GM12878 (cell line): ENCODE results near the gene CHST8. TPM values are rescaled to one million over a fixed set of nuclear protein-coding genes. Genes with fewer than 3 reads are reported as not detected.

ENCODE experiments used
- ATAC-seq: fragments of 200-7000 bp; cut with Tn5 transposase; 3 replicates; pipeline ENCODE4 v1.9.1; 2020; ENCODE audit warnings: mild to moderate bottlenecking, moderate library complexity
- BruUV-seq: library from RNA; stranded (reverse); fragments of 400-500 nt; replicated peaks from 2 replicates; lab custom pipeline; 2021; lab: Mats Ljungman, UMichigan
- CTCF ChIA-PET: fragments of 300-600 bp; sonication (Branson Sonifier 250); formaldehyde crosslinking; extraction: SDS; loops from one replicate; lab custom pipeline; 2021; ENCODE audit warnings: inconsistent platforms; lab: Yijun Ruan, JAX
- POLR2A ChIA-PET: fragments of 350-600 bp; formaldehyde crosslinking; extraction: SDS; loops from one replicate; lab custom pipeline; 2021; ENCODE audit warnings: inconsistent platforms; lab: Charles Lee
- RAD21 ChIA-PET: fragments of 300-600 bp; sonication (Branson Sonifier 250); formaldehyde crosslinking; loops from one replicate; lab custom pipeline; 2023; ENCODE audit warnings: antibody characterized with exemption; ENCODE audit not compliant: unreplicated experiment; lab: Charles Lee
- SMC1A ChIA-PET: fragments of 300-600 bp; sonication (Branson Sonifier 250); formaldehyde crosslinking; loops from one replicate; lab custom pipeline; 2023; ENCODE audit not compliant: unreplicated experiment, uncharacterized antibody; lab: Charles Lee
- DNase-seq: peaks from one replicate; pipeline ENCODE4 v3.0.0-alpha.2; 2011; ENCODE audit warnings: low read depth, low spot score
- FAIRE-seq: peaks from 3 replicates; lab custom pipeline; 2011; peaks lifted over from hg19 to GRCh38; lab: Jason Lieb, UNC
- H2AFZ ChIP-seq: 2 replicates; pipeline ENCODE4 v1.6.0; 2011; ENCODE audit warnings: low read depth, low read length, control low read depth; ENCODE audit not compliant: control insufficient read depth
- H3K27ac ChIP-seq: 2 replicates; pipeline ENCODE4 v1.5.1; 2011; ENCODE audit warnings: control low read depth; ENCODE audit not compliant: control insufficient read depth, insufficient read depth
- H3K27me3 ChIP-seq, 2 experiments: replicated peaks in 1 of 2; 2 replicates each; pipeline versions ENCODE4 v1.6.0 to v1.6.1; 2011; ENCODE audit warnings: low read length in 1 of 2; ENCODE audit not compliant: control insufficient read depth in 2 of 2, insufficient read depth in 2 of 2
- H3K36me3 ChIP-seq, 2 experiments: 2 replicates each; pipeline ENCODE4 v1.5.1; 2011; ENCODE audit warnings: low read length in 1 of 2; ENCODE audit not compliant: control insufficient read depth in 2 of 2, insufficient read depth in 2 of 2
- H3K4me1 ChIP-seq: 2 replicates; pipeline ENCODE4 v1.6.1; 2011; ENCODE audit warnings: mild to moderate bottlenecking, low read length, moderate library complexity, mixed read lengths; ENCODE audit not compliant: control insufficient read depth, insufficient read depth
- H3K4me2 ChIP-seq: 2 replicates; pipeline ENCODE4 v1.6.0; 2011; ENCODE audit warnings: control low read depth; ENCODE audit not compliant: control insufficient read depth, insufficient read depth
- H3K4me3 ChIP-seq: fragments of 200-600 bp; sonication (generic); 2 replicates; pipeline ENCODE4 v1.5.1; 2016
- H3K79me2 ChIP-seq: 2 replicates; pipeline ENCODE4 v1.6.0; 2011; ENCODE audit warnings: low read length; ENCODE audit not compliant: control insufficient read depth, insufficient read depth
- H3K9ac ChIP-seq: 2 replicates; pipeline ENCODE4 v1.8.0; 2011; ENCODE audit warnings: low read length, control low read depth, mixed read lengths; ENCODE audit not compliant: control insufficient read depth, insufficient read depth
- H3K9me3 ChIP-seq: replicated peaks from 3 replicates; pipeline ENCODE4 v1.5.1; 2011; ENCODE audit warnings: mild to moderate bottlenecking, low read length; ENCODE audit not compliant: control insufficient read depth, insufficient read depth
- H4K20me1 ChIP-seq: 2 replicates; pipeline ENCODE4 v1.6.0; 2011; ENCODE audit not compliant: control insufficient read depth, insufficient read depth
- EED ChIP-seq: sonication (generic); IDR thresholded peaks from 2 replicates; pipeline ENCODE4 v1.6.1; 2016; ENCODE audit warnings: antibody characterized with exemption, low read depth
- ESRRA ChIP-seq: IDR thresholded peaks from 2 replicates; pipeline ENCODE4 v1.6.1; 2012; ENCODE audit warnings: mild to moderate bottlenecking, low read length, improper control_type of control experiment
- ETV6 ChIP-seq, 2 experiments: fragments of 450-650 bp in 1 of 2; IDR thresholded peaks in 1 of 2; conservative IDR thresholded peaks in 1 of 2; 2 replicates each; pipeline ENCODE4 v1.6.1; 2014; ENCODE audit warnings: antibody characterized with exemption in 1 of 2, borderline replicate concordance in 1 of 2, low read depth in 1 of 2, mild to moderate bottlenecking in 1 of 2, moderate library complexity in 1 of 2
- FOXK2 ChIP-seq: fragments of 450-650 bp; IDR thresholded peaks from 2 replicates; pipeline ENCODE4 v1.6.1; 2017; ENCODE audit warnings: mild to moderate bottlenecking, moderate library complexity
- IRF3 ChIP-seq: fragments of 450-650 bp; IDR thresholded peaks from 2 replicates; pipeline ENCODE4 v1.6.1; 2014; ENCODE audit warnings: mild to moderate bottlenecking
- LARP7 ChIP-seq: fragments of 450-650 bp; IDR thresholded peaks from 2 replicates; pipeline ENCODE4 v1.6.1; 2017; ENCODE audit warnings: mild to moderate bottlenecking
- NBN ChIP-seq: fragments of 450-650 bp; IDR thresholded peaks from 2 replicates; pipeline ENCODE4 v1.6.1; 2016
- NFYB ChIP-seq: IDR thresholded peaks from 2 replicates; pipeline ENCODE4 v1.6.1; 2011; ENCODE audit warnings: low read depth, mild to moderate bottlenecking, low read length, improper control_type of control experiment, moderate library complexity; ENCODE audit not compliant: insufficient read depth
- PAX8 ChIP-seq: fragments of 450-650 bp; IDR thresholded peaks from 2 replicates; pipeline ENCODE4 v1.6.1; 2017; ENCODE audit warnings: mild to moderate bottlenecking, moderate library complexity
- POLR2AphosphoS2 ChIP-seq: IDR thresholded peaks from 2 replicates; pipeline ENCODE4 v1.6.1; 2011; ENCODE audit warnings: low read depth, mild to moderate bottlenecking, low read length, improper control_type of control experiment, moderate library complexity
- SKIL ChIP-seq: fragments of 450-650 bp; IDR thresholded peaks from 2 replicates; pipeline ENCODE4 v1.6.1; 2017; ENCODE audit warnings: mild to moderate bottlenecking, low read depth, inconsistent platforms; ENCODE audit not compliant: poor library complexity, severe bottlenecking
- SP1 ChIP-seq: IDR thresholded peaks from one replicate; pipeline ENCODE4 v1.6.1; 2011; ENCODE audit warnings: low read depth, low read length
- SPI1 ChIP-seq: IDR thresholded peaks from 2 replicates; pipeline ENCODE4 v1.6.1; 2011; ENCODE audit warnings: low read depth, mild to moderate bottlenecking, low read length, moderate library complexity, borderline replicate concordance; ENCODE audit not compliant: insufficient read depth
- SUZ12 ChIP-seq: fragments of 200-600 bp; sonication (generic); IDR thresholded peaks from one replicate; pipeline ENCODE4 v1.6.1; 2018; ENCODE audit warnings: antibody characterized with exemption, mild to moderate bottlenecking; ENCODE audit not compliant: unreplicated experiment
- TBL1XR1 ChIP-seq: IDR thresholded peaks from 2 replicates; pipeline ENCODE4 v1.6.1; 2012; ENCODE audit warnings: low read depth, low read length, improper control_type of control experiment
- YY1 ChIP-seq: IDR thresholded peaks from 2 replicates; pipeline ENCODE4 v1.6.1; 2011; ENCODE audit warnings: low read depth, mild to moderate bottlenecking, low read length
- ZNF24 ChIP-seq: fragments of 450-650 bp; IDR thresholded peaks from 2 replicates; pipeline ENCODE4 v1.6.1; 2017; ENCODE audit warnings: antibody characterized with exemption, mild to moderate bottlenecking
- WGBS: methylation state at CpG from one replicate; pipeline ENCODE4 v1.1.6; 2016; ENCODE audit warnings: low lambda C conversion rate; ENCODE audit not compliant: insufficient replicate concordance, insufficient coverage; ENCODE audit errors: missing lambda C conversion rate; 5-methylcytosine and 5-hydroxymethylcytosine counted together
- in situ Hi-C: fragments of 300-500 bp; cut with MboI; formaldehyde crosslinking; loops from 9 replicates; pipeline ENCODE4 v1.14.3; 2018; ENCODE audit warnings: mixed read lengths
- intact Hi-C: fragments of 100-400 bp; cut with micrococcal nuclease; formaldehyde crosslinking; loops from one replicate; pipeline ENCODE4 v1.14.2; 2022; ENCODE audit not compliant: unreplicated experiment
- polyA plus RNA-seq, 11 experiments: library from polyadenylated mRNA; depleted of rRNA in 4 of 11; unstranded in 6 of 11; stranded (reverse) in 5 of 11; fragments of >200 nt; fragmentation: Nextera tagmentation in 4 of 11; fragmentation: Illumina TruSeq in 1 of 11; extraction: Ambion mirVana in 4 of 11; extraction: Trizol in 1 of 11; gene quantifications; 1 replicate in 1 of 11; 2 replicates in 10 of 11; pipeline versions ENCODE4 v1.2.1 to v1.2.3, GENCODE V29; 2011 to 2016; ENCODE audit warnings: inconsistent platforms in 2 of 11, missing spikeins in 2 of 11, low read depth in 1 of 11
- total RNA-seq, 4 experiments: library from RNA; depleted of rRNA in 3 of 4; stranded (reverse); fragments of >200 nt in 3 of 4; fragmentation: Illumina TruSeq in 1 of 4; extraction: Trizol in 1 of 4; gene quantifications; 2 replicates each; pipeline versions ENCODE4 v1.2.1 to v1.2.3, GENCODE V29; 2013 to 2021
- TF ChIP-seq, protein P1 (sequence below), 3 experiments: IDR thresholded peaks in 2 of 3; conservative IDR thresholded peaks in 1 of 3; 2 replicates each; pipeline ENCODE4 v1.5.1; 2011; ENCODE audit warnings: low read depth in 3 of 3, low read length in 3 of 3, mild to moderate bottlenecking in 3 of 3, control low read depth in 2 of 3, moderate library complexity in 2 of 3, inconsistent platforms in 1 of 3, mixed read lengths in 1 of 3; ENCODE audit not compliant: control insufficient read depth in 2 of 3, insufficient read depth in 1 of 3; ENCODE audit errors: extremely low read depth in 1 of 3
- TF ChIP-seq, protein P2 (sequence below): IDR thresholded peaks from 2 replicates; pipeline ENCODE4 v1.6.1; 2012; ENCODE audit warnings: low read depth, low read length, improper control_type of control experiment

CHST8 gene
- total and polyA plus RNA-seq, 10 of the 15 experiments (the other 5 are each of a cell fraction or from before 2014, with no cell fraction given): 0.06 TPM; not detected in 9

DNA sequence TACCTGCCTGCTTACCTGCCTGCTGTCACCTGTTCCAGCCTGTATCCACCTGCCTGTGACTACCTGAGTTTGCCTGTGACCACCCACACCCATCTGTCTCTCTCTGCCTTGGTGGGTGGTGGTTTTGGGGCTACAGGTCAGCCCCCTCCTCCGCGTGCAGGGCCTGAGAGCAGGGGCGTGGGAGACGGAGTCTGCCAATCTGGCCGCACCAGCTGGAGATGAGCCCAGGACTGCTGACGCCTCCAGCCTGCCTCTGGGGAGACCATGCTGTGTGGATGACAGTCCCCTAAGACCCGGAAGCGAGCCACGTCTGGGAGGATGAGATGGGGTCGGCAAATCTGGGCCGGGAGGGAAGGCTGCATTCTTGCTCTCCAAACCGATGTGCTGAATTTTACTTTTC is 159.0 kb downstream of the CHST8 start:
- 52% methylated on average over 9 of the region's 12 CpGs for WGBS
- in situ Hi-C loops: loop anchor here (5.0 to 25.0 kb wide), 3 partner anchors 312 to 932 kb away; no protein-coding TSS in a partner anchor
- no peak overlapping the region for H3K4me3 ChIP-seq
- no peaks in the 10 kb centered on the region for H3K9me3 ChIP-seq
- POLR2A ChIA-PET: no interaction called here
- FAIRE-seq: no peak
- no peak overlapping the region for H3K27ac ChIP-seq
- TF ChIP-seq ETV6 (conservative IDR thresholded peaks at IDR 0.05 in 1 of 2, IDR thresholded peaks at IDR 0.05 in 1 of 2; ENCODE audit: borderline replicate concordance in 1 of 2, low read depth in 1 of 2) (no peak), EED (no peak), ZNF24 (no peak), FOXK2 (no peak), SKIL (no peak), ESRRA (no peak), YY1 (no peak), TBL1XR1 (no peak), PAX8 (no peak), NFYB (no peak), LARP7 (no peak), SPI1 (no peak), NBN (no peak), SUZ12 (no peak), POLR2AphosphoS2 (no peak), SP1 (no peak), IRF3 (no peak)
- TF ChIP-seq, protein P1, sequence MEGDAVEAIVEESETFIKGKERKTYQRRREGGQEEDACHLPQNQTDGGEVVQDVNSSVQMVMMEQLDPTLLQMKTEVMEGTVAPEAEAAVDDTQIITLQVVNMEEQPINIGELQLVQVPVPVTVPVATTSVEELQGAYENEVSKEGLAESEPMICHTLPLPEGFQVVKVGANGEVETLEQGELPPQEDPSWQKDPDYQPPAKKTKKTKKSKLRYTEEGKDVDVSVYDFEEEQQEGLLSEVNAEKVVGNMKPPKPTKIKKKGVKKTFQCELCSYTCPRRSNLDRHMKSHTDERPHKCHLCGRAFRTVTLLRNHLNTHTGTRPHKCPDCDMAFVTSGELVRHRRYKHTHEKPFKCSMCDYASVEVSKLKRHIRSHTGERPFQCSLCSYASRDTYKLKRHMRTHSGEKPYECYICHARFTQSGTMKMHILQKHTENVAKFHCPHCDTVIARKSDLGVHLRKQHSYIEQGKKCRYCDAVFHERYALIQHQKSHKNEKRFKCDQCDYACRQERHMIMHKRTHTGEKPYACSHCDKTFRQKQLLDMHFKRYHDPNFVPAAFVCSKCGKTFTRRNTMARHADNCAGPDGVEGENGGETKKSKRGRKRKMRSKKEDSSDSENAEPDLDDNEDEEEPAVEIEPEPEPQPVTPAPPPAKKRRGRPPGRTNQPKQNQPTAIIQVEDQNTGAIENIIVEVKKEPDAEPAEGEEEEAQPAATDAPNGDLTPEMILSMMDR (IDR thresholded peaks at IDR 0.05 in 2 of 3, conservative IDR thresholded peaks at IDR 0.05 in 1 of 3; ENCODE audit: control insufficient read depth in 2 of 3, extremely low read depth in 1 of 3, insufficient read depth in 1 of 3, low read depth in 3 of 3, low read length in 3 of 3): no peak
- TF ChIP-seq, protein P2, sequence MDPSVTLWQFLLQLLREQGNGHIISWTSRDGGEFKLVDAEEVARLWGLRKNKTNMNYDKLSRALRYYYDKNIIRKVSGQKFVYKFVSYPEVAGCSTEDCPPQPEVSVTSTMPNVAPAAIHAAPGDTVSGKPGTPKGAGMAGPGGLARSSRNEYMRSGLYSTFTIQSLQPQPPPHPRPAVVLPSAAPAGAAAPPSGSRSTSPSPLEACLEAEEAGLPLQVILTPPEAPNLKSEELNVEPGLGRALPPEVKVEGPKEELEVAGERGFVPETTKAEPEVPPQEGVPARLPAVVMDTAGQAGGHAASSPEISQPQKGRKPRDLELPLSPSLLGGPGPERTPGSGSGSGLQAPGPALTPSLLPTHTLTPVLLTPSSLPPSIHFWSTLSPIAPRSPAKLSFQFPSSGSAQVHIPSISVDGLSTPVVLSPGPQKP: no peak
- TF ChIP-seq, all 136 proteins: peak for 0
- DNase-seq (no peak), ATAC-seq (no peak)
- H3K4me2 ChIP-seq: no peak overlapping the region
- CTCF ChIA-PET: no interaction called here
- H3K79me2 ChIP-seq: no peaks in the 10 kb centered on the region
- intact Hi-C loops: loop anchor here (10.0 kb wide), 1 partner anchor 934 kb away; no protein-coding TSS in a partner anchor
- H3K9ac ChIP-seq: no peak overlapping the region
- H4K20me1 ChIP-seq: no peaks in the 10 kb centered on the region
- no peaks in the 10 kb centered on the region for H3K36me3 ChIP-seq
- peaks cover 0 to 3% of the 10 kb centered on the region in 2 experiments; a peak in 2 of 4 replicates for H3K27me3 ChIP-seq
- RAD21 ChIA-PET: no interaction called here
- H3K4me1 ChIP-seq: no peaks in the 10 kb centered on the region
- BruUV-seq: no TSS peak
- SMC1A ChIA-PET: no interaction called here
- no peak overlapping the region for H2AFZ ChIP-seq
